H1 (cell line): ENCODE data around the gene SLC6A2.

Source experiments
- ASH2L ChIP-seq: fragments of 200-600, 300-600 bp; sonication (generic); IDR thresholded peaks from one replicate; pipeline ENCODE4 v1.7.1; 2017; ENCODE audit warnings: low read length
- CHD1 ChIP-seq: IDR thresholded peaks from 2 replicates; pipeline ENCODE4 v1.6.1; 2012; ENCODE audit warnings: low read depth, low read length, improper control_type of control experiment
- CHD2 ChIP-seq: IDR thresholded peaks from 2 replicates; pipeline ENCODE4 v1.6.1; 2012; ENCODE audit warnings: low read length, improper control_type of control experiment
- CREB1 ChIP-seq: IDR thresholded peaks from 2 replicates; pipeline ENCODE4 v1.6.1; 2012; ENCODE audit warnings: inconsistent platforms
- EZH2 ChIP-seq: fragments of 200-600 bp; sonication (generic); IDR thresholded peaks from 2 replicates; pipeline ENCODE4 v1.7.1; 2012; ENCODE audit warnings: low read depth, mild to moderate bottlenecking, moderate library complexity, low read length, inconsistent platforms; ENCODE audit not compliant: severe bottlenecking
- MAFK ChIP-seq: IDR thresholded peaks from 2 replicates; pipeline ENCODE4 v1.6.1; 2012; ENCODE audit warnings: low read depth, mild to moderate bottlenecking, improper control_type of control experiment, low read length
- POLR2AphosphoS5 ChIP-seq: IDR thresholded peaks from 2 replicates; pipeline ENCODE4 v1.6.1; 2011; ENCODE audit warnings: low read depth, low read length
- RAD21 ChIP-seq, 2 experiments: IDR thresholded peaks in 1 of 2; conservative IDR thresholded peaks in 1 of 2; 2 replicates each; pipeline ENCODE4 v1.6.1; 2011; ENCODE audit warnings: low read depth in 2 of 2, low read length in 2 of 2, improper control_type of control experiment in 1 of 2, inconsistent platforms in 1 of 2, mild to moderate bottlenecking in 1 of 2, moderate library complexity in 1 of 2
- RXRA ChIP-seq: IDR thresholded peaks from 2 replicates; pipeline ENCODE4 v1.6.1; 2011; ENCODE audit warnings: low read depth, mild to moderate bottlenecking, low read length, moderate library complexity; ENCODE audit not compliant: insufficient read depth
- SIN3A ChIP-seq, 2 experiments: IDR thresholded peaks in 1 of 2; conservative IDR thresholded peaks in 1 of 2; 2 replicates each; pipeline ENCODE4 v1.6.1; 2011 to 2012; ENCODE audit warnings: low read length in 2 of 2, improper control_type of control experiment in 1 of 2, low read depth in 1 of 2, mild to moderate bottlenecking in 1 of 2
- SRF ChIP-seq: IDR thresholded peaks from 2 replicates; pipeline ENCODE4 v1.6.1; 2011; ENCODE audit warnings: mild to moderate bottlenecking, low read depth, low read length, moderate library complexity
- SUZ12 ChIP-seq: fragments of 200-600 bp; sonication (generic); IDR thresholded peaks from 2 replicates; pipeline ENCODE4 v1.6.1; 2012; ENCODE audit warnings: mild to moderate bottlenecking, inconsistent platforms, low read length, moderate library complexity, mixed read lengths
- YY1 ChIP-seq: IDR thresholded peaks from 2 replicates; pipeline ENCODE4 v1.6.1; 2011; ENCODE audit warnings: low read depth, mild to moderate bottlenecking, low read length
- TF ChIP-seq, protein P1 (sequence below), 3 experiments: IDR thresholded peaks; 1 replicate in 2 of 3; 2 replicates in 1 of 3; pipeline versions ENCODE4 v1.5.1 to v1.6.1; 2011; ENCODE audit warnings: low read length in 3 of 3, mild to moderate bottlenecking in 3 of 3, inconsistent platforms in 2 of 3, low read depth in 1 of 3, moderate library complexity in 1 of 3; ENCODE audit not compliant: insufficient read depth in 1 of 3; ENCODE audit errors: control extremely low read depth in 1 of 3

- TF ChIP-seq MAFK (no peak), POLR2AphosphoS5 (no peak), ASH2L (no peak), SRF (no peak), CREB1 (no peak), CHD1 (no peak), RXRA (no peak), EZH2 (no peak), SIN3A (conservative IDR thresholded peaks at IDR 0.05 in 1 of 2, IDR thresholded peaks at IDR 0.05 in 1 of 2; ENCODE audit: low read depth in 1 of 2, low read length in 2 of 2) (no peak), SUZ12 (no peak), RAD21 (IDR thresholded peaks at IDR 0.05 in 1 of 2, conservative IDR thresholded peaks at IDR 0.05 in 1 of 2; ENCODE audit: low read depth in 2 of 2, low read length in 2 of 2) (no peak), YY1 (no peak), CHD2 (no peak)
- TF ChIP-seq, protein P1, sequence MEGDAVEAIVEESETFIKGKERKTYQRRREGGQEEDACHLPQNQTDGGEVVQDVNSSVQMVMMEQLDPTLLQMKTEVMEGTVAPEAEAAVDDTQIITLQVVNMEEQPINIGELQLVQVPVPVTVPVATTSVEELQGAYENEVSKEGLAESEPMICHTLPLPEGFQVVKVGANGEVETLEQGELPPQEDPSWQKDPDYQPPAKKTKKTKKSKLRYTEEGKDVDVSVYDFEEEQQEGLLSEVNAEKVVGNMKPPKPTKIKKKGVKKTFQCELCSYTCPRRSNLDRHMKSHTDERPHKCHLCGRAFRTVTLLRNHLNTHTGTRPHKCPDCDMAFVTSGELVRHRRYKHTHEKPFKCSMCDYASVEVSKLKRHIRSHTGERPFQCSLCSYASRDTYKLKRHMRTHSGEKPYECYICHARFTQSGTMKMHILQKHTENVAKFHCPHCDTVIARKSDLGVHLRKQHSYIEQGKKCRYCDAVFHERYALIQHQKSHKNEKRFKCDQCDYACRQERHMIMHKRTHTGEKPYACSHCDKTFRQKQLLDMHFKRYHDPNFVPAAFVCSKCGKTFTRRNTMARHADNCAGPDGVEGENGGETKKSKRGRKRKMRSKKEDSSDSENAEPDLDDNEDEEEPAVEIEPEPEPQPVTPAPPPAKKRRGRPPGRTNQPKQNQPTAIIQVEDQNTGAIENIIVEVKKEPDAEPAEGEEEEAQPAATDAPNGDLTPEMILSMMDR (IDR thresholded peaks at IDR 0.05; ENCODE audit: control extremely low read depth in 1 of 3, insufficient read depth in 1 of 3, low read depth in 1 of 3, low read length in 3 of 3) = no peak
Observed at GRCh38 chr16:55630774-55631173, 25.0 kb upstream of the SLC6A2 start.
